H9 (cell line): ENCODE measurements around the gene BEND4. TPM values are rescaled to one million over a fixed set of nuclear protein-coding genes. Genes with fewer than 3 reads are reported as not detected.

Experiments
- DNase-seq: peaks from one replicate; pipeline ENCODE4 v3.0.0-alpha.2; 2017
- H2AFZ ChIP-seq: one replicate; pipeline ENCODE4 v1.6.1; 2013; ENCODE audit warnings: mild to moderate bottlenecking, low read length, control low read depth, moderate library complexity
- H2AK5ac ChIP-seq: 2 replicates; pipeline ENCODE4 v1.6.1; 2013; ENCODE audit warnings: low read length, control low read depth, mixed read lengths; ENCODE audit not compliant: insufficient read length
- H2BK120ac ChIP-seq: one replicate; pipeline ENCODE4 v1.6.1; 2013; ENCODE audit warnings: low read depth, mild to moderate bottlenecking, low read length, control low read depth, inconsistent platforms; ENCODE audit not compliant: poor library complexity, severe bottlenecking
- H2BK12ac ChIP-seq: 2 replicates; pipeline ENCODE4 v1.6.1; 2013; ENCODE audit warnings: low read length, control low read depth, mixed read lengths, low read depth; ENCODE audit not compliant: insufficient read length
- H2BK15ac ChIP-seq: 2 replicates; pipeline ENCODE4 v1.6.1; 2013; ENCODE audit warnings: low read depth, low read length, control low read depth
- H2BK20ac ChIP-seq: one replicate; pipeline ENCODE4 v1.6.1; 2013; ENCODE audit warnings: low read depth, mild to moderate bottlenecking, low read length, control low read depth, inconsistent platforms; ENCODE audit not compliant: poor library complexity, severe bottlenecking
- H2BK5ac ChIP-seq: 2 replicates; pipeline ENCODE4 v1.6.1; 2013; ENCODE audit warnings: low read length, control low read depth, mixed read lengths; ENCODE audit not compliant: insufficient read length
- H3K14ac ChIP-seq: 2 replicates; pipeline ENCODE4 v1.6.1; 2013; ENCODE audit warnings: low read length, control low read depth; ENCODE audit not compliant: insufficient read depth
- H3K18ac ChIP-seq: 2 replicates; pipeline ENCODE4 v1.6.1; 2013; ENCODE audit warnings: low read depth, mild to moderate bottlenecking, mixed read lengths, low read length, control low read depth; ENCODE audit not compliant: insufficient read length
- H3K23ac ChIP-seq: 2 replicates; pipeline ENCODE4 v1.6.1; 2013; ENCODE audit warnings: low read length, control low read depth, mixed read lengths, low read depth; ENCODE audit not compliant: insufficient read length
- H3K23me2 ChIP-seq: 2 replicates; pipeline ENCODE4 v1.6.1; 2013; ENCODE audit warnings: low read depth, mild to moderate bottlenecking, mixed read lengths, low read length, control low read depth; ENCODE audit not compliant: insufficient read length, poor library complexity, severe bottlenecking
- H3K27ac ChIP-seq: 2 replicates; pipeline ENCODE4 v1.5.1; 2013; ENCODE audit warnings: low read length, control low read depth, mixed read lengths, low read depth; ENCODE audit not compliant: insufficient read length
- H3K27me3 ChIP-seq: 2 replicates; pipeline ENCODE4 v1.6.1; 2013; ENCODE audit warnings: low read length, control low read depth, inconsistent platforms; ENCODE audit not compliant: insufficient read depth
- H3K4ac ChIP-seq: 2 replicates; pipeline ENCODE4 v1.6.1; 2013; ENCODE audit warnings: low read depth, mild to moderate bottlenecking, control low read depth, inconsistent platforms, low read length, moderate library complexity
- H3K4me1 ChIP-seq: 2 replicates; pipeline ENCODE4 v1.6.1; 2013; ENCODE audit warnings: low read length, control low read depth, inconsistent platforms; ENCODE audit not compliant: insufficient read depth
- H3K4me2 ChIP-seq: 2 replicates; pipeline ENCODE4 v1.6.1; 2013; ENCODE audit warnings: low read length, control low read depth, mixed read lengths; ENCODE audit not compliant: insufficient read length, insufficient read depth
- H3K56ac ChIP-seq: 2 replicates; pipeline ENCODE4 v1.6.1; 2013; ENCODE audit warnings: low read depth, mild to moderate bottlenecking, mixed read lengths, low read length, control low read depth; ENCODE audit not compliant: insufficient read length
- H3K79me1 ChIP-seq: 2 replicates; pipeline ENCODE4 v1.6.1; 2013; ENCODE audit warnings: low read depth, mild to moderate bottlenecking, moderate library complexity, low read length, control low read depth, inconsistent platforms; ENCODE audit not compliant: insufficient read depth, poor library complexity, severe bottlenecking
- H3K79me2 ChIP-seq: 2 replicates; pipeline ENCODE4 v1.6.1; 2013; ENCODE audit warnings: low read length, control low read depth, inconsistent platforms; ENCODE audit not compliant: insufficient read depth
- H3K9ac ChIP-seq: 2 replicates; pipeline ENCODE4 v1.6.1; 2013; ENCODE audit warnings: low read length, control low read depth, mixed read lengths; ENCODE audit not compliant: insufficient read length; ENCODE audit errors: extremely low read depth
- H3K9me3 ChIP-seq: one replicate; pipeline ENCODE4 v1.6.1; 2013; ENCODE audit warnings: low read depth, low read length, inconsistent platforms; ENCODE audit not compliant: control insufficient read depth
- H3T11ph ChIP-seq: one replicate; pipeline ENCODE4 v1.6.1; 2013; ENCODE audit warnings: mild to moderate bottlenecking, low read length, control low read depth, inconsistent platforms
- H4K20me1 ChIP-seq: one replicate; pipeline ENCODE4 v1.6.1; 2013; ENCODE audit not compliant: control insufficient read depth, insufficient read length, insufficient read depth
- H4K5ac ChIP-seq: 2 replicates; pipeline ENCODE4 v1.6.1; 2013; ENCODE audit warnings: low read depth, mild to moderate bottlenecking, mixed read lengths, low read length, control low read depth; ENCODE audit not compliant: insufficient read length
- H4K8ac ChIP-seq: replicated peaks from 2 replicates; pipeline ENCODE4 v1.6.1; 2013; ENCODE audit warnings: low read length, control low read depth, mixed read lengths, low read depth; ENCODE audit not compliant: insufficient read length
- H4K91ac ChIP-seq: 2 replicates; pipeline ENCODE4 v1.6.1; 2013; ENCODE audit warnings: low read depth, mild to moderate bottlenecking, moderate library complexity, mixed read lengths, low read length, control low read depth; ENCODE audit not compliant: insufficient read length
- H3K27ac Mint-ChIP-seq, 3 experiments: 2 replicates in 2 of 3; 3 replicates in 1 of 3; pipeline ENCODE4 v1.8.0; 2020 to 2021; ENCODE audit warnings: mixed read lengths in 3 of 3, mild to moderate bottlenecking in 1 of 3, moderate library complexity in 1 of 3
- H3K27me3 Mint-ChIP-seq: 2 replicates; pipeline ENCODE4 v1.8.0; 2021; ENCODE audit warnings: low read depth, mild to moderate bottlenecking, moderate library complexity, mixed read lengths
- H3K36me3 Mint-ChIP-seq, 3 experiments: 2 replicates in 2 of 3; 3 replicates in 1 of 3; pipeline ENCODE4 v1.8.0; 2020 to 2021; ENCODE audit warnings: low read depth in 3 of 3, mixed read lengths in 3 of 3; ENCODE audit not compliant: insufficient read depth in 1 of 3
- H3K4me1 Mint-ChIP-seq, 2 experiments: 2 replicates each; pipeline ENCODE4 v1.8.0; 2020; ENCODE audit warnings: mixed read lengths in 2 of 2
- H3K4me3 Mint-ChIP-seq, 2 experiments: 2 replicates in 1 of 2; 3 replicates in 1 of 2; pipeline ENCODE4 v1.8.0; 2020 to 2021; ENCODE audit warnings: mild to moderate bottlenecking in 2 of 2, mixed read lengths in 2 of 2, moderate library complexity in 1 of 2
- H3K9me3 Mint-ChIP-seq, 2 experiments: 2 replicates in 1 of 2; 3 replicates in 1 of 2; pipeline ENCODE4 v1.8.0; 2020; ENCODE audit warnings: mild to moderate bottlenecking in 2 of 2, mixed read lengths in 2 of 2, moderate library complexity in 1 of 2
- CTCF ChIP-seq: fragments of 200-600 bp; sonication (generic); conservative IDR thresholded peaks from 3 replicates; pipeline ENCODE4 v1.8.0; 2021; ENCODE audit warnings: antibody characterized with exemption, mild to moderate bottlenecking
- WGBS: extraction: QIAGEN DNeasy Blood & Tissue Kit; methylation state at CpG from one replicate; pipeline ENCODE4 v1.1.7; 2013; ENCODE audit warnings: missing lambda C conversion rate, low lambda C conversion rate, mixed read lengths; ENCODE audit not compliant: insufficient read length; ENCODE audit errors: extremely low coverage; 5-methylcytosine and 5-hydroxymethylcytosine counted together
- total RNA-seq: library from RNA; stranded (reverse); gene quantifications from 2 replicates; pipeline ENCODE4 v1.2.1, GENCODE V29; 2021

Gene BEND4
- total RNA-seq, 1 experiment from 2014 or later, result 25.1 TPM

DNA sequence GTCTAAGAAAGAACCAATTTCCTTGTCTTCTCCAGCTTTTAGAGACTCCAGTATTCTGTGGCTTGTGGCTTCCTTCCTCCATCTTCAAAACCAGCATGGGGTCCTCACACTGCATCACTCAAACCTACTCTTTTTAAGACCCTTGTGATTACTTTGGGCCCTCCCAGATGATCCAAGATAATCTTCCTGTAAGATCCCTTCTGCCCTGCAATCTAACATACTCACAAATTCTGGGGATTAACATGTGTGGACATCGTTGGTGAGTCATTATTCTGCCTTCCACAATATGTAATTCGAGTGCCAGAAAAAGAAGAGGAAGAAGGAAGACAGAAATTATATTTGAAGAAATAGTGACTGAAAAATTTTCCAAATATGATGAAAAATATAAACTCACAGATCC, 47.9 kb downstream of the BEND4 start:
- H3K4me1 Mint-ChIP-seq, result no peaks in the 10 kb centered on the region
- WGBS, result no CpG with 5 or more reads among the region's 2 CpGs
- DNase-seq, result no peak

More for the DNA sequence above, 47.9 kb downstream of the BEND4 start:
- Histone ChIP-seq H4K91ac (no peak overlapping the region), H3K56ac (no peak overlapping the region), H2AK5ac (no peak overlapping the region), H2BK12ac (no peak overlapping the region), H3K23me2 (no peaks in the 10 kb centered on the region), H4K5ac (no peak overlapping the region), H2BK20ac (no peak overlapping the region), H3K23ac (no peak overlapping the region), H2BK15ac (no peak overlapping the region), H4K8ac (no peak overlapping the region), H2BK5ac (no peak overlapping the region), H3T11ph (no peak overlapping the region), H2BK120ac (no peak overlapping the region), H3K9me3 (no peaks in the 10 kb centered on the region), H3K79me1 (no peaks in the 10 kb centered on the region), H3K14ac (no peak overlapping the region), H3K4ac (no peak overlapping the region), H3K79me2 (no peaks in the 10 kb centered on the region), H3K18ac (no peak overlapping the region), H3K4me1 (no peaks in the 10 kb centered on the region), H3K9ac (no peak overlapping the region), H2AFZ (no peak overlapping the region), H3K27ac (no peak overlapping the region), H3K4me2 (no peak overlapping the region), H3K27me3 (no peaks in the 10 kb centered on the region), H4K20me1 (no peaks in the 10 kb centered on the region)
- no peak overlapping the region for H3K4me3 Mint-ChIP-seq
- peaks cover 0 to 2% of the 10 kb centered on the region in 2 experiments; a peak in 3 of 5 replicates for H3K9me3 Mint-ChIP-seq
- no peak overlapping the region for H3K27ac Mint-ChIP-seq
- H3K27me3 Mint-ChIP-seq, result no peaks in the 10 kb centered on the region; the same call in 1 of the 2 replicates
- TF ChIP-seq CTCF, result no peak
- no peaks in the 10 kb centered on the region; a peak in 1 of 7 replicates for H3K36me3 Mint-ChIP-seq
